ENCODE data around the gene TMC6.
"Not testable (repeated sequence)": the region's sequence is repeated elsewhere in the genome, so short reads cannot be mapped to it uniquely, and the experiment has no call there.

The TMC6 gene

DNA sequence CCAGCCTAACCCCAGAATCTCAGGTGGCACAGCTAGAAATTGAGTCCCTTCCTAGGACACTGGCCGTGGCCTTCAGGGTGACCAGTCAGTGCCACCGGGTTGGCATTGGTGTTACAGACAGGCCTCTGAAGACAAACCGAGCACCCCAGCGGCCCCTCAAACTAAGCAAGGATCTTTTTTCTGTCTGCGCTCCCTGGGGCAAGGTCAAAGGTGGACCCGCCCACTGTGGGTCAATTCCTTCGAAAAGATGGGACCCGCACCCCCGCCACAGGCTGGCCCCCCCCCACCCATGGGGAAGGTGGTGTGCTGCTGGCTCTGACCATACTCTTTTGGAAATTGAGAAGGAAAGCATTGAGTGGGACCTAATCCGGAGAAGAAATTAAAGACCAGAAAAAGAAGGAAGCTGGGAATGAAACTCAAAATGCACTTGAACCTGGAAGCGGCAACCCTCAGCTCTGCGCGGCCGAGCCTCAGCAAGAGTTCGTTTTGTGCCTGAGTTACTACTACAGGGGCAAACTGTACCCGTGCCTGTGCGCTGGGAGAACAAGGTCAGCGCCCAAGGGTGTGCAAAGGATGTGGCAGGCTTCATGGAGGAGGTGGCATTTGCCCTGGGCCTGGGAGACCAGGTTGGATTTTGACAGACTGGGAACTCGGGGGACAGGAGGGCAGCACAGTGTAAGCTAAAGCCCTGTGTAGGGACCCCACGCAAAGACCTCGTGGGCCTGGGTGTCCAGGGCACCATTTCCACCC, 20.4 kb downstream of the TMC6 start:
- DNase-seq: no peak

DNA sequence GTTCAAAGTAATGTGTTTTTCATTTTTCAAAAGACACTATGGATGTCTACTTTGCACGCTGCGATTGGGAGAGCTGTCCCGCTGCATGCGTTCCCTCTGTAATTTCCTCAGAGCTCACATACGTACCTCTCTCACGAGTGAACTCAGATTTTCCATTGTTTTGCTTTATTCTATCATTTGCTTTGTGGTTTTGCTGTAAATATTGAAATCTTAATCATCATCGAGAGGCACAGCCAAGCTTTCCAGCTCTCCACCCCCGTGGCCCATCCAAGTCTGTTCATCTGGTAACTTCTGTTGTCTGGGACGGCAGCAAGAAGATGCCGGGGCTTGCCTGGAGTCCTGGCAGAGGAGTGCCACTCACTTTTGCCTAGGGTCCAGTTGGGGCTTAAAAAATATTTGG, 21.1 kb downstream of the TMC6 start:
- no peak for DNase-seq

DNA sequence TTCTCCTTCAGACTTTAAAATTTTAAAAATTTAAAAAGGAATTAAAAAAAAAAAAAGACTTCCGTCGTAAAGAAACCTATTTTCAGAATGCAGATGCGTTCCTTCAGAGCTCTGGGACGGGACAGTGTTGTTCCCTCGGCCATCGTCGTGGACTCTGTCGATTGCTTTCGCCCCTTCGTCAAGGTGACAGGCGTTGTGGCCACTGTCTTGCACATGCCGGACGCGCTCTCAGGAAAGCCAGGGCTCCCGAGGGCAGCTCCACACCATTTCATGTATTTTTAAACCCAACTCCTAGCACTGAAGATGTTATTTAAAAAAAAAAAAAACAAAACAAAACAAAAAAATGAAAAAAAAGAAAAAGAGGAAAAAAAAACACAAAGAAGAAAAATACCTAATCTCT, 22.3 kb downstream of the TMC6 start:
- DNase-seq: no peak

DNA sequence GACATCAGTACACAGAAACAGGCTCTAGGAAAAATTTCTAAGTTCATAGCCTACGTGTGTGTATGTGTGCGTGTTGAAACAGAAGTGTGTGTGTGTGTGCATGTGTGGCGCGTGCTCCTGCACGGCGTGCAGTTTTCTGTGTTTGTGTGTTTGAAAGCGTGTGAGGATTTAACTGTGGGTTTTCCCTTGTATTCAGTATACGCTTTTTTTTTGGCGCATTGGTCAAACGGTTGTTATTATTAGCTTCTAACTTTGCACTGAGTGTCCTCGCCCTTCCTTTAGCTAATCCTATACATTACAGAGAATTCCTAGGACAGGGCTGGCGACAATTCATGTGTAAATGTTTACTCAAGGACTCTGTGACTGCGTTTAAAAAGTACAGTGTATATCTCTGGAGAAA, 23.0 kb downstream of the TMC6 start:
- no peak for DNase-seq

DNA sequence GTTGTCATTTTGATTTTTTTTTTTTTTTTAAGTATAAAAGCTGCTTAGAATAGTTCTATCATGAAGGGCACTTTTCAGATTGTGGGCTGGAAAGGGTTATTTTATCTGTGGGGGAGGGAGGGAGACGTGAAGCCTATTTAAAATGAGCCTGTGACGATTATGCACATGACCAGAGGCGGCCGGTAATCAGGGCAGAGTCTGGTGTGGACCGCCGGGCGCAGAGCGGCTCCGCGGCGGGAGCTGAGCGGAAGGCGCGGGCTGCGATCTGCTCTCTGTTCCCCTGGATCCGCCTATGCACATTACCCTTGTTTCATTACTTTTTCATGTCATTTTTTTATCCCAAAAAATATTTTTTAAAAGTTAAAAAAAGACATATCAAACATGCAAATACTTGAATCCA, 23.5 kb downstream of the TMC6 start:
- no peak for DNase-seq

DNA sequence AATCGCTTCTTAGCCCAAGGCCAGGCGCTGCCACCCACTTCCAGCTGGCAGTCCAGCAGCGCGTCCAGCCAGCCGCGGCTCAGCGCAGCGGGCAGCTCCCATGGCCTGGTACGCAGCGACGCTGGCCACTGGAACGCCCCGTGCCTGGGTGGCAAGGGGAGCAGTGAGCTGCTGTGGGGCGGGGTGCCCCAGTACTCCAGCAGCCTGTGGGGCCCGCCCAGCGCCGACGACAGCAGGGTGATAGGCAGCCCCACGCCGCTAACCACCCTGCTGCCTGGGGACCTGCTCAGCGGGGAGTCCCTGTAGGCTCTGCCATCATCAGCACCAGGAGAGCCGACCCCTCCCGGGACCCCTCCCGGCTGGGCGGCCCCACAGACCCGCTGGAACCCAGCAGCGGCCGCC, 24.0 kb downstream of the TMC6 start:
- no peak for DNase-seq

DNA sequence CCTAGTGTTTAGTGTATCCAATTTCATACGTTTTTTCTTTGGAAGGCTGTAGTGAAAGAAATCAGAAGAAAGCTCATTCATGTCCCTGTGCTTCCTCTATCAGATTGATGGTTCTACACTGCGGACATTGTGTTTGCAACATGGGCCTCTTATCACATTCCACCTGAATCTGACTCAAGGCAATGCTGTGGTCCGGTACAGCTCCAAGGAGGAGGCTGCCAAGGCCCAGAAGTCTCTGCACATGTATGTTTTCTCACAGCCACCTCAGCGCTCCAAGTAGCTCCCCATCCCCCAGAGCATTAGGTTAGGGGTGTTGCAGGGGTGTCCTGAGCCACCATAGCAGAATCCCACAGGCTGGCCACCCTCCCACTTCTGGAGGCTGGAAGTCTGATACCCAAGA, 25.2 kb downstream of the TMC6 start:
- no peak for DNase-seq

DNA sequence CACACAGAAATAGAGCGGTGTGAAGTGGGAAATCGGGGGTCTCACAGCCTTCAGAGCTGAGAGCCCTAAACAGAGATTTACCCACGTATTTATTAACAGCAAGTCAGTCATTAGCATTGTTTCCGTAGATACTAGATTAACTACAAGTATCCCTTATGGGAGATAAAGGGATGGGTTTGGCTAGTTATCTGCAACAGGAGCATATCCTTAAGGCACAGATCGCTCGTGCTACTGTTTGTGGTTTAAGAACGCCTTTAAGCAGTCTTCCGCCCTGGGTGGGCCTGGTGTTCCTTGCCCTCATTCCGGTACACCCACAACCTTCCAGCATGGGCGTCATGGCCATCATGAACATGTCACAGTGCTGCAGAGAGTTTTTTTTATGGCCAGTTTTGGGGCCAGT, 27.0 kb downstream of the TMC6 start:
- DNase-seq: no peak

DNA sequence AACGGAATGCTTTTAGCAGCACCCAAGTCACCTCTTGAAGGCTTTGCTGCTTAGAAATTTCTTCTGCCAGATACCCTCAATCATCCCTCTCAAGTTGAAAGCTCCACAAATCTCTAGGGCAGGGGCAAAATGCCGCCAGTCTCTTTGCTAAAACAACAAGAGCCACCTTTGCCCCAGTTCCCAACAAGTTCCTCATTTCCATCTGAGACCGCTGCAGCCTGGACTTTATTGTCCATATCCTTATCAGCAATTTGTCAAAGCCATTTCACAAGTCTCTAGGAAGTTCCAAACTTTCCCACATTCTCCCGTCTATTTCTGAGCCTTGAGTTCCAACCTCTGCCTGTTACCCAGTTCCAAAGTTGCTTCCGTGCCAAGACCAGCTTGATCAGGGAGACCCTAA, 27.4 kb downstream of the TMC6 start:
- DNase-seq: no peak

DNA sequence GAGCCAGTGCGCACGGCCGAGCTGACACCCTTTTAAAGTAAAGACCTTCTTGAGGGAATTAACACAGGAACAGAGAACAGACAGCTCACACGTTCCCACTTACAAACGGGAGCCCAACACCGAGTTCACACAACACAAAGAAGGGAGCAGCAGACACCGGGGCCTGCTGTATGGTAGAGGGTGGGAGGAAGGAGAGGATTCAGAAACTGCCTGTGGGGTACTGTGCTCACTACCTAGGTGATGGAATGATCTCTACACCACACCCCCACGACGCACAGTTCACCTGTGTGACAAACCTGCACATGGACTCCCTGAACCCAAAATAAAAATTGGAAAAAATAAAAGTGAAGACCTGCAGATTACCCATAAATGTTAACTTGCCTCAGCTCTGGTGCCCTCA, 32.5 kb downstream of the TMC6 start:
- no peak for DNase-seq

DNA sequence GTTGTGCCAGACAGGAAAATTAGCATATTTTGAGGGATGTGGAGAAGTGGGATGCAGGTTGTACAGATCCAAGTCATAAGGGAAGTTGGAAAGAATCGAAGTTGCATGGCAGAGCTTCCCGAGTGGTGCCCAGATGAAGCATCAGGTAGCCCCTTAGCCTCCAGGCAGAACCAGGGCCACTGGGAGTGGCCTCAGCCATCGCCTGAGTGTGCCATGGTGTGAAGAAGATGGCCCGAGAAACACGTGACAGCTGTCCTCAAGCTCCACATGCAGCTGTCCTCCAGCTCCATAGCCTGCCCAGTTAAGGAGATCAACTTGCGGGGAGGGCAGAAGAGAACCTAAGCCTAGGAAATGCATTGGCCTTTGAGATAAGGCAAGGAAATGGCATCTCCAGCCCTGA, 33.5 kb downstream of the TMC6 start:
- DNase-seq: no peak

DNA sequence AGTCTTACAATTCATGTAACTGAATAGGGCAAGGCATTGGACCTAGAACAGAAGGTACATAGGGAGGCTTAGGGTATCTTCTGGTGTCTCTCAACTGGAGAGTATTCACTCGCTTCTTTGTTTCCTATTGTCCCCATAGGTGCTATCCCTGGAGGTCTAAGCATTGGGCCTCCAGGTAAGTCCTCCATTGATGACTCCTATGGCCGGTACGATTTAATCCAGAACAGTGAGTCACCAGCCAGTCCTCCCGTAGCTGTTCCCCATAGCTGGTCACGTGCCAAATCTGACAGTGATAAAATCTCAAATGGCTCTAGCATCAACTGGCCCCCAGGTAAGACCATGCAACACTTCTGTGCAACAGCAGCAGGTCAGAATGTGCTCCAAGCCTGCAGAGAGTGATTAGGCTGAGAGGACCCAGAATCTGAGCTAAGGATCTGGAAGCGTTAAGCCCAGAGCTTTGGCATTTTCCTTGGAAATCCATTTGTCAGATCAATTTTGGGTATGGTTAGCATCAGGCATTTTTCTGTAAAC, 35.7 kb downstream of the TMC6 start:
- DNase-seq: no peak

DNA sequence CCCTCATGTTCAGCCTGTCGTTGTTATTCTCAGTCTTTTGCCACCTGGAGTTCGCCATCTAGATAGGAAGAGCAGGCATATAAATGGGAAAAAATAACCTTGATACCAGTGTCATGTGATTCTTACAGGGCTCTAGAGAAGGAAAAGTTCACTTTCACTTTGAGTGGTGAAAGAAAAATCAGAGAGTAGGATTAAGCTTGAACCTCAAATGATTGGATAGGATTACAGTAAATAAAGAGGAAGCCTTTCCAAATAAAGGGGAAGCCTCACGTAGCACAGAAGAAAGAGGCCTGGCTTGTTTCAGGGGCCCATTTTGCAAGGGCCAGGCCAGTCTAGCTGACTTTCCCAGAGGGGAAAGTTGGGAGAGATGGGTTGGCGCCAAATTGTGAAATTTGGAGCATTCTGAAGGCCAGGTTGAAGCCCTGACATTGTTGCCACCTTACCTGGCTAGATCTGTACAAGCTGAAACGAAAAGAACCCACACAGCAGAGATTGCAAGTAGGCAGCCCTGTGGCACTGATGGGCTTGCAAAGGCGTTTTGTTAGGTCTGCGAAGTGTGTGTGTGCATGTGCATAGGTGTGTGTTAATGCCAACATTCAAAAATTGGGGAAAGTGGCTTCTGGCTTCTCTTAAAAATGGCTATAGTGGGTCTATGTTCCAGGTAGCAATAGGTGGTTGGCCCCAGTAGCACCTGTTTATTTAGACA, 38.8 kb downstream of the TMC6 start:
- no peak for DNase-seq

DNA sequence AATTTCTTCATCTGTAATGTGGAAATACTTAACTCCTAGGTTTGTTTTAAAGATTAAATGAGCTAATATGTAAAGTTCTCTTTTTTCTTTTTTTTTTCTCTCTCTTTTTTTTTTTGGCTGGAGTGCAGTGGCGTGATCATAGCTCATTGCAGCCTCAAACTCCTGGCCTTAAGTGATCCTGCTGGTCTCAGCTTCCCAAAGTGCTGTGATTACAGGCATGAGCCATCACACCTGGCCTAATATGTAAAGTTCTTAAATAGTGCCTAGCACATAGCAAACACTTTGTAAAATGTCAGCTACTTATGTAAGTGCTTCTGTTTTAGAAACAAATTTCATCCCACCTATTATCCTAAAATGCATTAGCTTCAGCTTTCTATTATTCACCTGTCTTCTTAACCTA, 40.0 kb downstream of the TMC6 start:
- DNase-seq: no peak

DNA sequence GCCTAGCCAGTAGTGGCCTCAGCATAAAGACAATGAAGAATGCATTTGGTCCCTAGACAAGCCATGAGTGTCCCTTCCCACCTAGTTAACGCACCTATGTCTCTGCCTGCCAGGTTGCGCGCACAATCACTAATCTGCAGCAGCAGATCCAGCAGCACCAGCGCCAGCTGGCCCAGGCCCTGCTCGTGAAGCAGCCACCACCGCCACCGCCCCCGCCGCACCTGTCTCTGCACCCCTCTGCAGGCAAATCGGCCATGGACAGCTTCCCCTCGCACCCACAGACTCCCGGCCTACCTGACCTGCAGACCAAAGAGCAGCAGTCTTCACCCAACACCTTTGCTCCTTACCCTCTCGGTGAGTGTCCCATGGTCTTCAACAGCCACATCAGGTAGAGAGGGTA, 41.8 kb downstream of the TMC6 start:
- DNase-seq: no peak

DNA sequence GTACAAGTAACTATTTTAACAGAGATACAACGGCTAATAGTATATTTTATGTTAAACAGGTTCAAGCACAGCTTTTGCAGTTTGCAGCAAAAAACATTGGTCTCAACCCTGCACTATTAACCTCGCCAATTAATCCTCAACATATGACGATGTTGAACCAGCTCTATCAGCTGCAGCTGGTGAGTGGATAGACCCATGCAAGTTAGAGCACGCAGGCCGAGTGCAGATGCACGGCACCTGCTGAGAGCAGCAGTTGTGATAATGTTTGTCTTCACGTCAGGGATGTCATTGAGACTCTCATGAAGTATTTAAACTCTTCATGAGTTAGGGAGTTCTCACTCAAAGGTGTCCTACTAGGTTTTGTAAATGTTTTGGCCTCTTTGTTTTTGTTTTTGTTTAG, 45.6 kb downstream of the TMC6 start:
- DNase-seq: no peak

DNA sequence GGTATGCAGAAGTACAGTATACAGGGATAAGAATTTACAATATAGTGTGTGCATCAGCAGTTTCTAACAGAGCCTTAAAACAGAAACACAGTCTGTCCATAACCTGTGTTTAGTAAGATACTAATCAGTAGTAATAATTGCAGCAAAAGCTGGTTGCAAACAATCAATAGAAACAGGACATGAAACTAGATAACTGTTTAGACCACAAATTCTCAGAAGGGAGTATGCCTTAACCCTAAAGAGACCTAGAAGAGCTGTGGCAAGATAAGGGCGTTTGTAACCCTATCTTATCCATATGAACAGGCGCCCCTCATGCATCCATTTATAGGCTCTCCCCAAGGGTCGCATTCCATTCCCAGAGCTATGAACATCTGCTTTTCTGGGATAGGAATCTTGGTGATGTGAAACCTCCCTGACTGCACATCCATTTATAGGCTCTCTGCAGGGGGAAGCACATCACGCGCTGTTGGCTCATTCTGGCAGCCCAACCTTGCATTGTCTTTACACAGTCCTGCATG, 46.1 kb downstream of the TMC6 start:
- DNase-seq: not testable (repeated sequence)

DNA sequence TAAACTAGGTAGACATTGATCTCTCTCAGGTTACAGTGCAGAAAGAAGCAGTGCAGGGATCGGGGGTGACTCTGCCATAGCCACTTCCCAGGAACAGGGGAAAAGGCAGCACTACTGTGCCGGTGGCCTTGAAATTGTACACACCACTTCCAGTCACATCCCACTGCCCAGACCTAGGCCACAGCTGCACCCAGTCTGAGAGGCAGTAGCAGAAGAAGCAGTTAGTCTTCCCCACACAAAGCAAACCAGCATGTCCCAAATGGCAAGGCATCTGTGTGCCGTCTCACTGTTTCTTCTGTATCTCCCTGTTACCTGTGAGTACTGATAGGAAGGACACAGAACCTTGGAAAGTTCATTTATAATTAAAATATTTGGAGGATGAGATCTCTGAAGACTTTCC, 47.0 kb downstream of the TMC6 start:
- no peak for DNase-seq

DNA sequence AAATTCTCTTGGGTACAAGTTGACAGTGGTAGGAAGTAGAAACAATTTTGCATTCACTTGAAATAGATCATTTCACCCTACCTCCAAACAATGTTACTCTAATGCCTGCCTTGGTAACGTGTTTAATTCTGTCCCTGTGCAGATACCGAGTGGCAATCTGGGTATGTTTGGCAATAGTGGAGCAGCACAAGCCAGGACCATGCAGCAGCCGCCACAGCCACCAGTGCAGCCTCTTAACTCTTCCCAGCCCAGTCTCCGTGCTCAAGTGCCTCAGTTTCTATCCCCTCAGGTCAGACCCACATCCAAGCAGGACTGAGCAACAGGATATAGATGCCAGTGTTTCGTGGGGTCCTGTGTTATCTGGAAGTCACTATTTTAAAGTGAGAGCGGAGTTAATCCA, 49.3 kb downstream of the TMC6 start:
- DNase-seq: no peak

DNA sequence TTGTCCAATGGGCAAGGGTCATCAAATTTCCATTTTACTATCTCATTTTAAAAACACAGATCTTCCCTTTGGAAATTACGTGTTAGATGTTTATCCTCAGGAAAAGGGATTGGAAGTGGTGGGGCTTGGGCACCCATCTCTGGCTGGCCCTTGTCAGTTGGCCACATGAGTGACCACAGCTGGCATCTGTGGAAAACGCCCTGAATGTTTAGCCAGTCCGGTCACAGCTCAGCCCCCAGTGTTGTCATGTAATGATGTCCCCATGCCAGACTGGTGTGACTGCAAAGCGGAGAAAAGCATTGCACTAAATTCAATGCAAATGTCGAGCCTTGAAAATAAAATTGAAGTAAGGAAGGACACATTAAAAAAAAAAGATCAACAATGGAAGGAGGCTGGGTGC, 53.0 kb downstream of the TMC6 start:
- no peak for DNase-seq

DNA sequence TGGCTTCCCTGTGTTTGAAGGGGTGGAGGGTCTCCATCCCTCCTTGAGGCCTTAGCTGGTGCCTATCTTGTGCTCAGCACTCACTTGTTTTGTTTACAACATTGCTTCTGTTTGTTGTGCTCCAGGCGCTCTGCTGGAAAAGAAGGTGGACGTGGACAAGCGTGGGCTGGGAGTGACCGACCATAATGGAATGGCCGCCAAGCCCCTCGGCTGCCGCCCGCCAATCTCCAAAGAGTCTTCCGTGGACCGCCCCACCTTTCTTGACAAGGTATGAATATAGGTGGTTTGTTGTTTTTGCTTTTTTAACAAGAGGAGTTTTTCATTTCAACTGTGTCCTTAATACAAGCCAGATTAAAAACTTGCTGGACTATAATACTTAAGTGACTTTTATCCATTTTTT, 53.5 kb downstream of the TMC6 start:
- no peak for DNase-seq

DNA sequence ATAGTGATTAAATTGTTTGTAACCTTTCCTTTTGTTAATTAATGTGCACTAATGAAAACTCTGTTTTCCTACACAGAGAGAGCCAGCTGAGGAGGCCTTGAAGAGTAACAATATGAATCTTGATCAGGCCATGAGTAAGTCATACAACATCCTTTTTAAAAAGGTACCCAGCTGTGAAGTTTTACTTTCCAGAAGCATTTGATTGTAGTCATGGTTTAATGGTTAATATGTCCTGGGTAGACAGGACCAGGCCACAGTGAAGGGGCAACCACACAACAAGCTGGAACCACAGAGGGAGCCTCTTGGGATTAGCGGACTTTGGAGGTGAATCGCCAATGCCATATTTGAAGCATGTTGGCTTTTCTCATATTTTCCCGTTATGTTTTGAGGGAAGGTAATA, 55.6 kb downstream of the TMC6 start:
- no peak for DNase-seq

DNA sequence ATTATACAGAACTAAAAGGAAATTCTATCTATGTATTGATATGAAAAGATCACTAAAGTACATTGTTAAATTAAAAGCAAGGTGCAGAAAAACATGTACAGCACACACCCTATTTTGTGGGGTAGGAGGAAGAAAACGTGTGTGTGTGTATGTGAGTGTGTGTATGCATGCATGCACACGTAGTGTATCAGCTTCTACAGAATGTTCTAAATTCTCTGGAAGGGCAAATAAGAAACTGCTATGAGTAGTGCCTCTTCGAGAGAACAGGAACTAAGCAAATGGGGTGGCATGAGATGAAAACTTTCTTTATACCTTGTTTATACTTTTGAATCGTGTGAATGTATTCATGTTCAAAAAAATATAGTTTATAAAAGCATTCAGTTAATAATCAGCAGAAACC, 58.9 kb downstream of the TMC6 start:
- DNase-seq: no peak

DNA sequence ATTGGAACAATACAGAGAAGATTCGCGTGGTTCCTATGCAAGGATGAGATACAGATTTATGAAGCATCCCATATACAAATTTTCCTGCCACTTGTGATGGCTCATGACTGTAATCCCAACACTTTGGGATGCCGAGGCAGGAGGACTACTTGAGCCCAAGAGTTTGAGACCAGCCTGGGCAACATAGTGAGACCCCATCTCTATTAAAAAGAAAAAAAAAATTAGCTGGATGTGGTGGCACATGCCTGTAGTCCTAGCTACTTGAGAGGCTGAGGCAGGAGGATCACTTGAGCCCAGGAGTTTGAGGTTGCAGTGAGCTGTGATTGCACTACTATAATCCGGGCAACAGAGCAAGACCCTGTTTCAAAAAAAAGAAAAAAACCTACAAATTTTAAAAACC, 61.6 kb downstream of the TMC6 start:
- DNase-seq: not testable (repeated sequence)

DNA sequence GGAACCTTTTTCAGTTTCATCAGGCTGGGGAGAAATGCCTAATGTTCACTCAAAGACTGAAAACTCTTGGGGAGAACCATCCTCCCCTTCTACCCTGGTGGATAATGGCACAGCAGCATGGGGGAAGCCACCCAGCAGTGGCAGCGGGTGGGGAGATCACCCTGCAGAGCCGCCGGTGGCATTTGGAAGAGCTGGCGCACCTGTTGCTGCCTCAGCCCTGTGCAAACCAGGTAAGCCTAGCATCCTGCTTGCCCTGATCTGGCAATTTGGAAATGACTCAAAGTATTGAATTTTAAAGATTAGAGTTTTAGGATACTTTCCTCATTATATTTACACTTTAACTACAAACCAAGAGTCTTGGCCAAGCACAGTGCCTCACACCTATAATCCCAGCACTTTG, 63.8 kb downstream of the TMC6 start:
- DNase-seq: no peak
